Putamen (tissue), 1 donor: Measurements from ENCODE around the gene CACNA2D3.
"Not testable (repeated sequence)": the region's sequence is repeated elsewhere in the genome, so short reads cannot be mapped to it uniquely, and the experiment has no call there.

Source experiments
- DNase-seq: peaks from one replicate; pipeline ENCODE4 v3.0.0-alpha.2; 2016; ENCODE audit warnings: low spot score

The CACNA2D3 gene

GRCh38 chr3:55085231-55085630, 962.9 kb downstream of the CACNA2D3 start:
- DNase-seq: no peak

GRCh38 chr3:55089211-55089610, 966.9 kb downstream of the CACNA2D3 start:
- no peak for DNase-seq

DNA sequence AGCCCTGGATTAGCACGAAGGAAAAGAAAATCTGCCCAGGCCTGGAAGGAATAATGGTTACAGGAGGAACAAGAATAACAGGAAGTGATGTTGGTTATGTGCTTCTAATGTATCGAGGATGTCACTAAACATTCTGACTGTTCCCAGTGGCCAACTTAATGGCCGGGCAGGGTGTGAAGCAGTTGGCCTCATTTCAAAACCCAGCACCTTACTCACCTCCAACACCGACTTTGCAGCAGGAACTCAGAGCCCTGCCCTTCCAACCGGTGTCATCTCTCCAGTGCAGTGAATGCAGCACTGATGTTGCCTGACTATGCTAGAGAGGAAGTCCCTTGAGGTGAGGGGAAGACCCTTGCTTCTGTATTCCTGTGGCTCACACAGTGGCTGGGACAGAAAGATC, 967.9 kb downstream of the CACNA2D3 start:
- DNase-seq: no peak

DNA sequence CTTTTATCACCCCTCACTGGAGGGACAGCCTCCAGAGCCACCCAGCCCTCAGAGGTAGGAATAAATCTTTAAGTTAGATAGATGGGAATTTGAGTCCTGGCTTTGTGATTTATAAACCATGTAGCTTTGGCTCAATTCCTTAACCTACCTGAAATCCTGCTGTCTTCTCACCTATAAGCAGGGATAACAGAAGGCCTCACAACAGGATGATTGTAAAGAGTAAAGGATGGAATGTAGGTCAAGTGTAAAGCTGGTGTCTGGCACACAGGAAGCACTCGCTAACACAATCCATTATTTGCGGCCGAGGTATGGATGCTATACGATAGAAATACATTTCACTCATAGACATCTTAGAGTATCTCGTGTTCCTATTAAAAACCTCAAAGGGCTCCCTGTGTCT, 968.4 kb downstream of the CACNA2D3 start:
- no peak for DNase-seq

DNA sequence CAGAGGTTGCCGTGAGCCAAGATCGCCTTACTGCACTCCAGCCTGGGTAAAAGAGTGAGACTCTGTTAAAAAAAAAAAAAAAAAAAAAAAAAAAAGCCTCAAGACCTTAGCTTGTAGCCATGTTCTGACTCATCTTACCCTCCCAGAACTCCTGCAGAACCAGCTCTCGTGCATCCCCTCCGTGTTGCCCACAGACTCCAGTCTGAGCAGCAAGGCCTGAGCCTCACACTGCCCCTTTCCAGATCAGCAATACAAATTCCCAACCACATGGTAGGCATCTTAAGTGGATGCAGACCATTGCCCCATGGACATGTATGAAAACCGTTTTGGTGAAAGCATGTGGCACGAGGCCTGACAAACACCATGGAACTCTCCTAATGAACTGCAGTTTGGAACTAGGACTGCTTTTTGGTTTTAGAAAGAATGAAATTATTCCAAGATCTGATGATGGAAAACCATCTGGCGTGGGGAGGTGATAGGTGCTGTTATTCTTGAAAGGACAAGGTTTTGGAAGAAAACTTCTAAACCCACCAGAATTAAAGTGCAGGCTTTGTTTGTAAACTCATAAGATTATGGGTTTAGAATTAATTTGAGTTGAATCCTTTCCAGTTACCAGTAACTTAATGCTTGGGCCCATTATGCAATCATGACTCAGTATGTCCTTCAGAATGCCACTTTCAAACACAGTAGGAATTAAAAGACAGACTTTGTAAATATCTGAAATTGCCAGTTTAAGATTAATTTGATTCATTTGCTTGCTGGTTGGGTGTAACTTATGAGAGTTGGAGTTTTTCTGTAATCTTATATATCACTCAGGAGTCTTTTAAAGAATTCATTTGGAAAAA, 969.3 kb downstream of the CACNA2D3 start:
- no peak for DNase-seq

GRCh38 chr3:55094676-55095075, 972.3 kb downstream of the CACNA2D3 start:
- no peak for DNase-seq

DNA sequence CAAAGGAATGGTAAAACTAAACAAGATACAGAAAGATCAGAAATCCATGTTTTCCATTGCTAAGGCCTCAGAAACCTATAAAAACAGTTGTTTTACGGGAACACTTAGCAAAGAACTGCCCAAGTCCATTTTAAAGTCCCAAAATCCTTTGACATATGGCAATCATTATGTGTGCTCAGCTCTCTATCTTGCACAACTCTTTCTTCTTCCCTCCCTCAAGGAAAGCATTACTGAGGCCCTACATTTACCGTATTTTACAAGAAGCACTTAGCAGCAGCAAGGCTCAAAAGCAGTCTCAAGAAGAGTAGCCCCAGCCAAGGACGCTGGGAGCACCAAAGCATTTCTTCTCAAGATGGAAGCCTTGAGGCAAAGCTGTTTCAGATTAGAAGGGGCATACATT, 975.1 kb downstream of the CACNA2D3 start:
- no peak for DNase-seq

DNA sequence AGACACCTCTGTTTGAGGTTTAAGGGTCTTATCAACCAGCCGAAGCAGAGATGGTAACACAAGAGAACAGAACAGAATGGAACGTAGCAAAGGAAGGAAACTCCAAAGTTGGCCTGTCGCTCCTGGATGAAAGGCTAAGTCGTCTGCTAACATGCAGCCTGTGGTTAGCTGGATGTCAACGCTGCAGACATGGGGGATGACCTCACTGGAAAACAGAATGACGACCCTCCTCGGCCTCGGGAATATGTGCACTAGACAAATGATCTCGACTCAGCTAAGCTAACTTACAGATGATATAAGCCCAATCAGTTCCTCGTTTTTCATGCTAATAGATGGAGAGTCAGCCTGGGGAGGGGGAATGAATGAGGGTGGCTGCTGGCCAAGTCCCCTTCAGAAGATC, 983.3 kb downstream of the CACNA2D3 start:
- DNase-seq: no peak

GRCh38 chr3:55107187-55107586, 984.8 kb downstream of the CACNA2D3 start:
- DNase-seq: no peak

GRCh38 chr3:55111906-55112305, 989.6 kb downstream of the CACNA2D3 start:
- DNase-seq: not testable (repeated sequence)

DNA sequence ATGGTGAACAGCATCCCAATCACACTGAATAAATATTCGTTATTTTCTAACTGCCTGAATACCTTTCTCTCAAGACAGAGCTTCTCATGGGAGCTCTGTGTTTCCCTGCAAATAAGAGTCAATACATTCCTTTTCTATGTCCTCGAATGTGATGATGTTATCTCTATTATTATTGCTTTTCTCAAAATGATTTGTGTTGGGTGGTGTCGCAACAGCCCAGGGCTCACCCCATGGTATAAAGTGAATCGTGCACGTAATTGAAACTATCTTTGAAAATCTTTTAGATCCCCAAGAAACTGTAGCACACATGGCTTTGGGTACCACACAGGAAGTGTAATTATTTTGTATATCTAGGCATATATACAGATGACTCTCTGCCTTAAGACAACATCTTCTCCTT, 996.1 kb downstream of the CACNA2D3 start:
- no peak for DNase-seq

GRCh38 chr3:55119268-55119667, 996.9 kb downstream of the CACNA2D3 start:
- no peak for DNase-seq

DNA sequence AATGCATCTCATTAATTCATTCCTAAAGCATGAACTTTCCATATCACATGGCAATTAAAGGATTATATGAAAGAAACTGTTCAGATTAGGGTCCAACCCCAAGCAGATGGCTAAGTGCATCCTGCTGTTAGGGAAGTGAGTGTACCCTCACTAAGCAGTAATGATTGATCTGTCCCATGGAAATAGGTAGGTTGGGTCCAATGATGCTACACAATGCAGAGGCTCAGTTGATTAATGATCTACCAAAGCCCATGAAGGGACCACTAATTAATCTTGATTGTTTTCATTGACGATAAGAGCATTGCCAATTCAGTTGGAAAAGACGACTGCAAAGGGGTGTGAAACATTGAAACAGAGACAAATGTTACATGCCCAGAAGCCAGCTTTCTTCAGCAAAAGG, 1000.0 kb downstream of the CACNA2D3 start:
- no peak for DNase-seq
